ENCODE data around the gene KCNQ1OT1.

KCNQ1OT1 gene

GRCh38 chr11:2576111-2576510, 123.7 kb downstream of the KCNQ1OT1 start:
- no peak for TF ChIP-seq CTCF (IDR thresholded peaks at IDR 0.05; ENCODE audit: low read depth, low read length)
- DNase-seq (ENCODE audit: extremely low read depth, low read depth), result no peak

GRCh38 chr11:2575591-2576051, 124.2 kb downstream of the KCNQ1OT1 start:
- no peak for TF ChIP-seq CTCF (IDR thresholded peaks at IDR 0.05; ENCODE audit: low read depth, low read length)
- no peak for DNase-seq (ENCODE audit: extremely low read depth, low read depth)

- DNase-seq (ENCODE audit: extremely low read depth, low read depth), result no peak
- no peak for TF ChIP-seq CTCF (IDR thresholded peaks at IDR 0.05; ENCODE audit: low read depth, low read length)
Observed at GRCh38 chr11:2574553-2575535, 125.0 kb downstream of the KCNQ1OT1 start.

- TF ChIP-seq CTCF (IDR thresholded peaks at IDR 0.05; ENCODE audit: low read depth, low read length), result no peak
Observed at GRCh38 chr11:2574043-2574552, 125.7 kb downstream of the KCNQ1OT1 start.

GRCh38 chr11:2573240-2574042, 126.4 kb downstream of the KCNQ1OT1 start:
- DNase-seq (ENCODE audit: extremely low read depth, low read depth), result no peak
- TF ChIP-seq CTCF (IDR thresholded peaks at IDR 0.05; ENCODE audit: low read depth, low read length), result no peak

More at GRCh38 chr11:2574043-2574552, 125.7 kb downstream of the KCNQ1OT1 start:
- no peak for DNase-seq (ENCODE audit: extremely low read depth, low read depth)

GRCh38 chr11:2572491-2573239, 127.1 kb downstream of the KCNQ1OT1 start:
- DNase-seq (ENCODE audit: extremely low read depth, low read depth), result no peak
- no peak for TF ChIP-seq CTCF (IDR thresholded peaks at IDR 0.05; ENCODE audit: low read depth, low read length)

Measured in AG09319 (cell line).